SK-N-MC (cell line): ENCODE results near the gene SMR3B.

Experiments used
- EZH2 ChIP-seq: fragments of 200-600 bp; sonication (generic); IDR thresholded peaks from one replicate; pipeline ENCODE4 v1.6.1; 2017; ENCODE audit warnings: antibody characterized with exemption
- POLR2AphosphoS5 ChIP-seq: IDR thresholded peaks from 2 replicates; pipeline ENCODE4 v1.6.1; 2012; ENCODE audit warnings: mild to moderate bottlenecking, low read depth, low read length, borderline replicate concordance

- TF ChIP-seq POLR2AphosphoS5: no peak
- no peak for TF ChIP-seq EZH2
Measured at GRCh38 chr4:70365479-70365878, 17.5 kb upstream of the SMR3B start.
